Thoracic aorta (tissue), 2 donors: Measurements from ENCODE around the gene MYMX. TPM values are rescaled to one million over a fixed set of nuclear protein-coding genes. Genes with fewer than 3 reads are reported as not detected.
"Not testable (repeated sequence)": the region's sequence is repeated elsewhere in the genome, so short reads cannot be mapped to it uniquely, and the experiment has no call there.

Experiments
- ATAC-seq: fragments of 150-250 bp; one replicate; pipeline ENCODE4 v1.8.0; 2017; ENCODE audit warnings: low read depth; ENCODE audit not compliant: insufficient number of reproducible peaks, low FRiP score
- DNase-seq: peaks from one replicate; pipeline ENCODE4 v3.0.0-alpha.2; 2020; ENCODE audit warnings: low spot score
- H3K27ac ChIP-seq, 2 donors: fragments of 200-600 bp; sonication (generic); 1 replicate in 1 of 2; 2 replicates in 1 of 2; pipeline ENCODE4 v1.5.1; 2016; ENCODE audit warnings: mild to moderate bottlenecking in 2 of 2, moderate library complexity in 2 of 2
- H3K27me3 ChIP-seq: fragments of 200-600 bp; sonication (generic); replicated peaks from 2 replicates; pipeline ENCODE4 v1.6.0; 2016; ENCODE audit warnings: mild to moderate bottlenecking; ENCODE audit not compliant: insufficient read depth
- H3K36me3 ChIP-seq: fragments of 200-600 bp; sonication (generic); one replicate; pipeline ENCODE4 v1.5.1; 2016
- H3K4me1 ChIP-seq, 2 donors: fragments of 200-600 bp; sonication (generic); 1 replicate in 1 of 2; 2 replicates in 1 of 2; pipeline versions ENCODE4 v1.5.1 to v1.6.0; 2016; ENCODE audit warnings: low read depth in 2 of 2, mild to moderate bottlenecking in 1 of 2; ENCODE audit not compliant: control insufficient read depth in 1 of 2
- H3K4me3 ChIP-seq: fragments of 200-600 bp; sonication (generic); 2 replicates; pipeline ENCODE4 v1.5.1; 2016; ENCODE audit warnings: mild to moderate bottlenecking
- H3K9me3 ChIP-seq: fragments of 200-600 bp; sonication (generic); 2 replicates; pipeline ENCODE4 v1.5.1; 2016
- CTCF ChIP-seq: fragments of 200-600 bp; sonication (generic); IDR thresholded peaks from one replicate; pipeline ENCODE4 v1.5.1; 2019; ENCODE audit warnings: antibody characterized with exemption
- total RNA-seq, 2 donors: library from RNA; depleted of rRNA; stranded (reverse); fragments of >200 nt; gene quantifications; one replicate each; pipeline versions ENCODE4 v1.1.0 to v1.2.3, GENCODE V29; 2016

The MYMX gene
- total RNA-seq, 2 donors from 2014 or later: not detected

GRCh38 chr6:44189257-44189656, 27.5 kb upstream of the MYMX start:
- H3K27ac ChIP-seq: no peak overlapping the region
- no peaks in the 10 kb centered on the region for H3K9me3 ChIP-seq
- H3K4me1 ChIP-seq: no peaks in the 10 kb centered on the region
- no peak for TF ChIP-seq CTCF
- H3K4me3 ChIP-seq: no peak overlapping the region
- no peaks in the 10 kb centered on the region for H3K36me3 ChIP-seq
- no peak for DNase-seq
- H3K27me3 ChIP-seq: no peaks in the 10 kb centered on the region
- no peak for ATAC-seq

- Histone ChIP-seq H3K4me1 (no peaks in the 10 kb centered on the region), H3K36me3 (no peaks in the 10 kb centered on the region), H3K27ac (no peak overlapping the region), H3K27me3 (no peaks in the 10 kb centered on the region), H3K9me3 (no peaks in the 10 kb centered on the region), H3K4me3 (no peak overlapping the region)
- no peak for DNase-seq
- TF ChIP-seq CTCF: no peak
- no peak for ATAC-seq
These were observed 26.0 kb upstream of the MYMX start for GRCh38 chr6:44190715-44191114.

GRCh38 chr6:44192428-44193041, 24.2 kb upstream of the MYMX start:
- ATAC-seq (no peak), DNase-seq (no peak)
- Histone ChIP-seq H3K4me3 (peak overlapping the region; percentile 14), H3K27ac (no peak overlapping the region), H3K4me1 (no peaks in the 10 kb centered on the region), H3K9me3 (no peaks in the 10 kb centered on the region), H3K36me3 (no peaks in the 10 kb centered on the region), H3K27me3 (no peaks in the 10 kb centered on the region)
- TF ChIP-seq CTCF: no peak

GRCh38 chr6:44193307-44193910, 23.3 kb upstream of the MYMX start:
- Histone ChIP-seq H3K9me3 (no peaks in the 10 kb centered on the region), H3K27me3 (no peaks in the 10 kb centered on the region), H3K4me1 (no peaks in the 10 kb centered on the region), H3K27ac (no peak overlapping the region), H3K36me3 (no peaks in the 10 kb centered on the region), H3K4me3 (no peak overlapping the region)
- DNase-seq: no peak
- ATAC-seq: no peak
- no peak for TF ChIP-seq CTCF

- H3K4me3 ChIP-seq: no peak overlapping the region
- no peak for ATAC-seq
These were observed 22.4 kb upstream of the MYMX start for GRCh38 chr6:44194326-44194725.

GRCh38 chr6:44196351-44196750, 20.4 kb upstream of the MYMX start:
- not testable (repeated sequence) for H3K36me3 ChIP-seq, DNase-seq, H3K4me3 ChIP-seq, ATAC-seq, H3K27ac ChIP-seq, H3K9me3 ChIP-seq, H3K27me3 ChIP-seq
- H3K4me1 ChIP-seq: peaks cover 8 to 11% of the 10 kb centered on the region in 2 donors

More at GRCh38 chr6:44194326-44194725, 22.4 kb upstream of the MYMX start:
- no peak for TF ChIP-seq CTCF
- DNase-seq: no peak
- Histone ChIP-seq H3K36me3 (no peaks in the 10 kb centered on the region), H3K9me3 (no peaks in the 10 kb centered on the region), H3K27ac (no peak overlapping the region), H3K27me3 (no peaks in the 10 kb centered on the region), H3K4me1 (peaks cover 4 to 7% of the 10 kb centered on the region in 2 donors)
